ENCODE results near the gene MYO9A.
"Not testable (repeated sequence)": the region's sequence is repeated elsewhere in the genome, so short reads cannot be mapped to it uniquely, and the experiment has no call there.

The MYO9A gene

DNA sequence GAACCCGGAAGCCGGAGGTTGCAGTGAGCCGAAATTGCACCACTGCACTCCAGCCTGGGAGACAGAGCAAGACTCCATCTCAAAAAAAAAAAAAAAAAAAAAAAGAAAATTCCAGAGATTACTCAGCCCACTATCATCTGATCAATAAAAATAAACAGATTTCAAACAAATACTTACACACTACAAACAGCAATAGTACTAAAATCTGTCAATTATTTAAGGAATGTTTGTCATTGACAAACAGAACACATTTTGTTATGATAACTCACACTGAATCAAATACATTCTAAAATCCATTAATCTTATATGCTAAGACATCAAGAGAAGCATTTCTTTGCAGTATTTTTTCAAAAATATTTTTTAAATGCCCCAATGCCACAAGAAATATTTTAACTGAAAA is 7.6 kb downstream of the MYO9A start:
- no peaks in the 10 kb centered on the region for H3K9me3 ChIP-seq
- no peak overlapping the region for H3K4me3 ChIP-seq (ENCODE audit: low read depth, low read length)
- no peaks in the 10 kb centered on the region for H3K36me3 ChIP-seq
- DNase-seq, result no peak
- no peaks in the 10 kb centered on the region for H3K27me3 ChIP-seq
- H3K4me1 ChIP-seq, result no peaks in the 10 kb centered on the region; the same call in 1 of the 2 replicates
- TF ChIP-seq, protein P1, sequence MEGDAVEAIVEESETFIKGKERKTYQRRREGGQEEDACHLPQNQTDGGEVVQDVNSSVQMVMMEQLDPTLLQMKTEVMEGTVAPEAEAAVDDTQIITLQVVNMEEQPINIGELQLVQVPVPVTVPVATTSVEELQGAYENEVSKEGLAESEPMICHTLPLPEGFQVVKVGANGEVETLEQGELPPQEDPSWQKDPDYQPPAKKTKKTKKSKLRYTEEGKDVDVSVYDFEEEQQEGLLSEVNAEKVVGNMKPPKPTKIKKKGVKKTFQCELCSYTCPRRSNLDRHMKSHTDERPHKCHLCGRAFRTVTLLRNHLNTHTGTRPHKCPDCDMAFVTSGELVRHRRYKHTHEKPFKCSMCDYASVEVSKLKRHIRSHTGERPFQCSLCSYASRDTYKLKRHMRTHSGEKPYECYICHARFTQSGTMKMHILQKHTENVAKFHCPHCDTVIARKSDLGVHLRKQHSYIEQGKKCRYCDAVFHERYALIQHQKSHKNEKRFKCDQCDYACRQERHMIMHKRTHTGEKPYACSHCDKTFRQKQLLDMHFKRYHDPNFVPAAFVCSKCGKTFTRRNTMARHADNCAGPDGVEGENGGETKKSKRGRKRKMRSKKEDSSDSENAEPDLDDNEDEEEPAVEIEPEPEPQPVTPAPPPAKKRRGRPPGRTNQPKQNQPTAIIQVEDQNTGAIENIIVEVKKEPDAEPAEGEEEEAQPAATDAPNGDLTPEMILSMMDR (IDR thresholded peaks at IDR 0.05; ENCODE audit: low read depth, low read length), result no peak

- H3K4me1 ChIP-seq, result no peaks in the 10 kb centered on the region
- DNase-seq, result no peak
- H3K27me3 ChIP-seq, result no peaks in the 10 kb centered on the region
- no peaks in the 10 kb centered on the region for H3K9me3 ChIP-seq
- H3K4me3 ChIP-seq (ENCODE audit: low read depth, low read length), result no peak overlapping the region
- TF ChIP-seq, protein P1 (IDR thresholded peaks at IDR 0.05; ENCODE audit: low read depth, low read length), result no peak
- H3K36me3 ChIP-seq, result no peaks in the 10 kb centered on the region
Measured at GRCh38 chr15:72106068-72106467, 11.9 kb downstream of the MYO9A start.

DNA sequence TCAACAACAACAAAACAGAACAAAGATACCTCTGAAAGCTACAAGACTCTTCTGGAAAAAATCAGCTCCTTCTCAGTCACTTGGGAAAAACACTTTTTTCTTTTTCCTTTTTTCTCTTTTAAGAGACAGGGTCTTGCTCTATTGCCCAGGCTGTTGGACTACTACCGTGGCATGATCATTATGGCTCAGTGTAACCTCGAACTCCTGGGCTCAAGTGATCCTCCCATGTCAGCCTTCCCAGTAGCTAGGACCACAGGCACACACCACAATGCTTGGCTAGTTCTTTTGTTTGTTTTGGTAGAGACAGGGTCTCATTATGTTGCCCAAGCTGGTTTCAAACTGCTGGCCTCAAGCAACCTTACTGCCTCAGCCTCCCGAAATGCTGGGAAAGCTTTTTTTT is 12.8 kb downstream of the MYO9A start:
- DNase-seq, result no peak
- Histone ChIP-seq H3K4me1 (no peaks in the 10 kb centered on the region), H3K9me3 (no peaks in the 10 kb centered on the region), H3K27me3 (no peaks in the 10 kb centered on the region), H3K4me3 (ENCODE audit: low read depth, low read length) (no peak overlapping the region), H3K36me3 (no peaks in the 10 kb centered on the region)
- TF ChIP-seq, protein P1 (IDR thresholded peaks at IDR 0.05; ENCODE audit: low read depth, low read length), result no peak

DNA sequence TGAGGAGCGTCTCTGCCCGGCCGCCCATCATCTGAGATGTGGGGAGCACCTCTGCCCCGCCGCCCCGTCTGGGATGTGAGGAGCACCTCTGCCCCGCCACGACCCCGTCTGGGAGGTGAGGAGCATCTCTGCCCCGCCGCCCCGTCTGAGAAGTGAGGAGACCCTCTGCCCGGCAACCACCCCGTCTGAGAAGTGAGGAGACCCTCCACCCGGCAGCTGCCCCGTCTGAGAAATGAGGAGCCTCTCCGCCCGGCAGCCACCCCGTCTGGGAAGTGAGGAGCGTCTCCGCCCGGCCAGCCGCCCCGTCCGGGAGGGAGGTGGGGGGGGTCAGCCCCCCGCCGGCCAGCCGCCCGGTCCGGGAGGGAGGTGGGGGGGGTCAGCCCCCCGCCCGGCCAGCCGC is 17.4 kb downstream of the MYO9A start:
- not testable (repeated sequence) for H3K4me3 ChIP-seq (ENCODE audit: low read depth, low read length); DNase-seq; H3K9me3 ChIP-seq; H3K4me1 ChIP-seq; H3K27me3 ChIP-seq; H3K36me3 ChIP-seq

DNA sequence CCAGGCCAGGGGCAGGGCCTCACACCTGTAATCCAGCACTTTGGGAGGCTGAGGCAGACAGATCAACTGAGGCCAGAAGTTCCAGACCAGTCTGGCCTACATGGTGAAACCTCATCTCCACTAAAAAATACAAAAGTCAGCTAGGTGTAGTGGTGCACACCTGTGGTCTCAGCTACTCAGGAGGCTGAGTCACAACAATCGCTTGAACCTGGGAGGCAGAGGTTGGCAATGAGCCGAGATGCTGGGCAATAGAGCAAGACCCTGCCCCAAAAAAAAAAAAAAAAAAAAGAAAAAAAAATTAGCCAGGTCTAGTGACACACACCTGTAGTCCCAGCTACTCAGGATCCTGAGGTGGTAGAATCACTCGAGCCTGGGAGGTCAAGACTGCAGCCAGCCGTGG is 18.8 kb downstream of the MYO9A start:
- DNase-seq, result no peak
- no peaks in the 10 kb centered on the region for H3K4me1 ChIP-seq
- H3K36me3 ChIP-seq, result no peaks in the 10 kb centered on the region
- no peaks in the 10 kb centered on the region for H3K27me3 ChIP-seq
- TF ChIP-seq, protein P1 (IDR thresholded peaks at IDR 0.05; ENCODE audit: low read depth, low read length), result no peak
- H3K4me3 ChIP-seq (ENCODE audit: low read depth, low read length), result no peak overlapping the region
- H3K9me3 ChIP-seq, result no peaks in the 10 kb centered on the region

DNA sequence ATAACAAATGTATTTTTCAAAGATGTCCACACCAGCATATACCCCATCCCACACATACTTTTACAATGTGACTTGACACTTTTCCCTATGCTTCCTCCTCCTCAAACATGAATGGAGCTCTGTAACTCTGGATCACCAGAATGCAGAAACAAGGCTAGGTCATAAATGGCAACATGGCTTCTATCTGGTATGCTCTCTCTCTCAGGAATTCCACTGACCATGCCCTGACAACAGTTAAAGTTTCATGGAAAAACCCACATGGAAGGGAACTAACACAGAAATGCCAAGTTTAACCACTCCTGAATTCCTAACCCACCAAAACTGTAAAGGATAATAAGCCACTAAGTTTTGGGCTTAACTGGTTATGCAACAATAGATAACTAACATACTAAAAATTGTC is 19.9 kb downstream of the MYO9A start:
- H3K27me3 ChIP-seq, result no peaks in the 10 kb centered on the region
- DNase-seq, result no peak
- no peaks in the 10 kb centered on the region for H3K4me1 ChIP-seq
- TF ChIP-seq, protein P1 (IDR thresholded peaks at IDR 0.05; ENCODE audit: low read depth, low read length), result no peak
- no peaks in the 10 kb centered on the region for H3K9me3 ChIP-seq
- H3K4me3 ChIP-seq (ENCODE audit: low read depth, low read length), result no peak overlapping the region
- no peaks in the 10 kb centered on the region for H3K36me3 ChIP-seq

DNA sequence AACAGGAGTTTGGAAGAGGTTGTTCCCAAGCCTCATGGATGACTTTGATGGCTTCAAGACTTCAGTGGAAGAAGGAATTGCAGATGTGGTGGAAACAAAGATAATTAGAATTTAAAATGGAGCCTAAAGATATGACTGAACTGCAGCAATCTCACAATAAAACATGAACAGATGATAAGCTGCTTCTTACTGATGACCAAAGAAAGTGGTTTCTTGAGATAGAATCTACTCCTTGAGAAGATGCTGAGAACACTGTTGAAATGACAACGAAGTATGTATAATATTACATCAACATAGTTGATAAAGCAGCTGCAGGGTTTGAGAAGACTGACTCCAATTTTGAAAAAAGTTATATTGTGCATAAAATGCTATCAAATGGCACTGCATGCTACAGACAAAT is 21.2 kb downstream of the MYO9A start:
- no peak for DNase-seq
- no peaks in the 10 kb centered on the region for H3K27me3 ChIP-seq
- no peaks in the 10 kb centered on the region for H3K36me3 ChIP-seq
- no peaks in the 10 kb centered on the region for H3K9me3 ChIP-seq
- TF ChIP-seq, protein P1 (IDR thresholded peaks at IDR 0.05; ENCODE audit: low read depth, low read length), result no peak
- H3K4me1 ChIP-seq, result no peaks in the 10 kb centered on the region
- no peak overlapping the region for H3K4me3 ChIP-seq (ENCODE audit: low read depth, low read length)
